Gastroesophageal sphincter (tissue), 4 donors: Measurements from ENCODE around the gene CAPN5. TPM values are rescaled to one million over a fixed set of nuclear protein-coding genes. Genes with fewer than 3 reads are reported as not detected.

Experiments
- ATAC-seq: fragments of 150-250 bp; one replicate; pipeline ENCODE4 v1.9.1; 2016; ENCODE audit warnings: mild to moderate bottlenecking, moderate library complexity
- H3K27ac ChIP-seq, 4 donors: fragments of 200-600 bp; sonication (generic) in 3 of 4; 1 replicate in 3 of 4; 2 replicates in 1 of 4; pipeline ENCODE4 v1.5.1; 2016 to 2019
- H3K27me3 ChIP-seq: fragments of 200-600 bp; sonication (generic); one replicate; pipeline ENCODE4 v1.5.1; 2019
- H3K36me3 ChIP-seq, 2 donors: fragments of 200-600 bp; sonication (generic); one replicate each; pipeline ENCODE4 v1.5.1; 2019; ENCODE audit warnings: control low read depth in 1 of 2
- H3K4me1 ChIP-seq, 3 donors: fragments of 200-600 bp; sonication (generic); 1 replicate in 2 of 3; 2 replicates in 1 of 3; pipeline ENCODE4 v1.5.1; 2016 to 2019; ENCODE audit warnings: control low read depth in 2 of 3
- H3K4me3 ChIP-seq, 2 donors: fragments of 200-600 bp; sonication (generic); one replicate each; pipeline ENCODE4 v1.5.1; 2019; ENCODE audit warnings: mild to moderate bottlenecking in 1 of 2, moderate library complexity in 1 of 2
- H3K9me3 ChIP-seq, 3 donors: fragments of 200-600 bp; sonication (generic); one replicate each; pipeline ENCODE4 v1.5.1; 2017 to 2019; ENCODE audit warnings: control low read depth in 2 of 3
- CTCF ChIP-seq, 4 experiments: fragments of 200-600 bp in 2 of 4; fragments of 450-650 bp in 2 of 4; sonication (generic) in 1 of 4; IDR thresholded peaks; one replicate each; pipeline ENCODE4 v1.5.1; 2017 to 2019; ENCODE audit warnings: antibody characterized with exemption in 4 of 4, mild to moderate bottlenecking in 2 of 4, moderate library complexity in 2 of 4
- EP300 ChIP-seq: sonication (generic); formaldehyde crosslinking; IDR thresholded peaks from one replicate; pipeline ENCODE4 v1.6.1; 2017; ENCODE audit warnings: antibody characterized with exemption, mild to moderate bottlenecking
- POLR2A ChIP-seq, 2 donors: fragments of 450-650 bp; IDR thresholded peaks; one replicate each; pipeline ENCODE4 v1.6.1; 2017; ENCODE audit warnings: antibody characterized with exemption in 2 of 2, mild to moderate bottlenecking in 2 of 2, moderate library complexity in 1 of 2
- POLR2AphosphoS5 ChIP-seq: sonication (generic); formaldehyde crosslinking; IDR thresholded peaks from one replicate; pipeline ENCODE4 v1.6.1; 2017; ENCODE audit warnings: antibody characterized with exemption
- WGBS, 2 donors: methylation state at CpG; one replicate each; pipeline ENCODE4 v1.1.5; 2018; ENCODE audit warnings: low coverage in 1 of 2; 5-methylcytosine and 5-hydroxymethylcytosine counted together
- total RNA-seq, 4 donors: library from RNA; depleted of rRNA; stranded (reverse); fragments of >200 nt; gene quantifications; one replicate each; pipeline ENCODE4 v1.1.0, GENCODE V29; 2016

The CAPN5 gene
- total RNA-seq, 4 donors from 2014 or later = 4.1 to 9.4 (median 7.7) TPM

GRCh38 chr11:77088236-77089003 lies 21.6 kb downstream of the CAPN5 start:
- no peaks in the 10 kb centered on the region for H3K9me3 ChIP-seq
- peaks cover 0 to 17% of the 10 kb centered on the region in 2 donors for H3K36me3 ChIP-seq
- H3K27ac ChIP-seq = peak overlapping the region in 1 of 4 donors; percentile 1
- no peak for ATAC-seq
- peaks cover 0 to 53% (median 3%) of the 10 kb centered on the region in 3 donors for H3K4me1 ChIP-seq
- no peak overlapping the region for H3K4me3 ChIP-seq
- H3K27me3 ChIP-seq = no peaks in the 10 kb centered on the region
- no peak for TF ChIP-seq POLR2AphosphoS5
- no peak for TF ChIP-seq EP300
- TF ChIP-seq CTCF (IDR thresholded peaks at IDR 0.05) = no peak
- TF ChIP-seq POLR2A (IDR thresholded peaks at IDR 0.05) = no peak
- WGBS, 2 donors = no CpG with 5 or more reads among the region's 11 CpGs

- WGBS, 2 donors = 80 to 92% methylated on average over 1 to 2 of the region's 3 CpGs
Measured at GRCh38 chr11:77089004-77089545, 22.3 kb downstream of the CAPN5 start.

GRCh38 chr11:77090046-77090372 lies 23.2 kb downstream of the CAPN5 start:
- TF ChIP-seq POLR2A (IDR thresholded peaks at IDR 0.05) = no peak
- no peak for TF ChIP-seq POLR2AphosphoS5
- no peak for TF ChIP-seq CTCF (IDR thresholded peaks at IDR 0.05)
- no peak for TF ChIP-seq EP300
- no peaks in the 10 kb centered on the region for H3K27me3 ChIP-seq
- no CpG with 5 or more reads among the region's 4 CpGs for WGBS, 2 donors
- ATAC-seq = no peak
- H3K4me3 ChIP-seq = no peak overlapping the region
- no peaks in the 10 kb centered on the region for H3K9me3 ChIP-seq
- H3K4me1 ChIP-seq = peaks cover 0 to 59% (median 0%) of the 10 kb centered on the region in 3 donors
- H3K27ac ChIP-seq = no peak overlapping the region
- peaks cover 0 to 22% of the 10 kb centered on the region in 2 donors for H3K36me3 ChIP-seq

More at GRCh38 chr11:77089004-77089545, 22.3 kb downstream of the CAPN5 start:
- TF ChIP-seq POLR2A (IDR thresholded peaks at IDR 0.05) (no peak), POLR2AphosphoS5 (no peak), CTCF (IDR thresholded peaks at IDR 0.05) (no peak), EP300 (no peak)
- no peak for ATAC-seq
- Histone ChIP-seq H3K9me3 (no peaks in the 10 kb centered on the region), H3K4me1 (peaks cover 0 to 53% (median 0%) of the 10 kb centered on the region in 3 donors), H3K27me3 (no peaks in the 10 kb centered on the region), H3K36me3 (peaks cover 0 to 20% of the 10 kb centered on the region in 2 donors), H3K27ac (no peak overlapping the region), H3K4me3 (no peak overlapping the region)

DNA sequence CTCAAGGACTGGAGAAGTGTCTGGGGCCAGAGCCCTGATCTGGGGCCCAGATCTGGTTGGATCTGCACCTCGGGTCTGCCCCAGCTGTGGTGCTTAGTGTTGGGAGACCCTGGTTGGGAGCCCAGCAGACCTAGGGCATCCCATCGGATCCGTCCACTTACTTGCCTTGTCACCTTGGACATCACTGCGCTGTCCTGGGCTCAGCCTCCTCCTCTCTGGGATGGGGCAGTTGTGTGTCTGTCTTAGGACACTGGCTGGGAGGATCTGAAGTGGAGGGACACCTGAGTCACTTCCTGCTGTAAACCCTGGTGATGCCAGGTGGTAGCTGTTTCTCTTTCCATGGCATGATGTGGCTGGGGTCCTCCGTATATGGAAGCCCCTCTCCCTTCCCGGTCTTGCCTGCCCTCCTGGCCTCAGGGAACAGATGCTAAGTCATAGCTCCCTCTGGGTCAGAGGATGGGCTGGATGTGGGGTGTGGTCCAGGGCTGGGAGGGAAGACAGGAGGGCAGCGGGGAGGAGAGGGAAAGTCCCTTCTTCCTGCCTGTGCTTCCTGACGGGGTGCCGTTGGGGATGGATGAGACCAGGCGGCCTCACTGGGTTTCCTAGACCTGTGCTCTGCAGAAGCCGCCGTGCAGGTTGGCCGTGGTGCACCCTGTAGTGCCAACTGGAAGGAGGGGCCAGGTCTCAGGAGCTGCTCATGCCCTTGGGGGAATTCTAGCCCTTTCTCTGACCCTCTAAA lies 23.8 kb downstream of the CAPN5 start:
- peaks cover 0 to 58% (median 0%) of the 10 kb centered on the region in 3 donors for H3K4me1 ChIP-seq
- no peak for ATAC-seq
- no peaks in the 10 kb centered on the region for H3K27me3 ChIP-seq
- H3K4me3 ChIP-seq = no peak overlapping the region
- no peaks in the 10 kb centered on the region for H3K9me3 ChIP-seq
- 70% methylated on average over 2 of the region's 13 CpGs; no CpG with 5 or more reads in 1 of the 2 donors for WGBS, 2 donors
- no peak overlapping the region for H3K27ac ChIP-seq
- TF ChIP-seq POLR2AphosphoS5 (no peak), POLR2A (IDR thresholded peaks at IDR 0.05) (no peak), CTCF (IDR thresholded peaks at IDR 0.05) (no peak), EP300 (no peak)
- H3K36me3 ChIP-seq = peaks cover 0 to 17% of the 10 kb centered on the region in 2 donors
